ENCODE data around the gene GRM4. TPM values are rescaled to one million over a fixed set of nuclear protein-coding genes. Genes with fewer than 3 reads are reported as not detected.
A peak's percentile ranks its signal among the peaks of the same experiment; 100 is the strongest.

The GRM4 gene
- total RNA-seq, 1 donor from 2014 or later = 0.19 TPM

- no peak for DNase-seq (ENCODE audit: low read depth)
Measured at GRCh38 chr6:34157851-34158250, 12.0 kb upstream of the GRM4 start.

- no peak for DNase-seq (ENCODE audit: low read depth)
Measured at GRCh38 chr6:34157236-34157830, 11.4 kb upstream of the GRM4 start.

GRCh38 chr6:34155471-34156300 lies 9.8 kb upstream of the GRM4 start:
- no peak for DNase-seq (ENCODE audit: low read depth)

GRCh38 chr6:34154668-34155447 lies 9.0 kb upstream of the GRM4 start:
- DNase-seq (ENCODE audit: low read depth) = peak; percentile 39

- no peak for DNase-seq (ENCODE audit: low read depth)
Measured at GRCh38 chr6:34152806-34153520, 7.1 kb upstream of the GRM4 start.

- no peak for DNase-seq (ENCODE audit: low read depth)
Measured at GRCh38 chr6:34152042-34152524, 6.2 kb upstream of the GRM4 start.

- DNase-seq (ENCODE audit: low read depth) = no peak
Measured at GRCh38 chr6:34151321-34152041, 5.6 kb upstream of the GRM4 start.

GRCh38 chr6:34150766-34151165 lies 4.9 kb upstream of the GRM4 start:
- no peak for DNase-seq (ENCODE audit: low read depth)

- DNase-seq (ENCODE audit: low read depth) = no peak
Measured at GRCh38 chr6:34149831-34150400, 4.0 kb upstream of the GRM4 start.

GRCh38 chr6:34149452-34149810 lies 3.5 kb upstream of the GRM4 start:
- no peak for DNase-seq (ENCODE audit: low read depth)

GRCh38 chr6:34148631-34149451 lies 3.0 kb upstream of the GRM4 start:
- no peak for DNase-seq (ENCODE audit: low read depth)

- peak; percentile 84 for DNase-seq (ENCODE audit: low read depth)
Measured at GRCh38 chr6:34147906-34148630, 2.2 kb upstream of the GRM4 start.

- DNase-seq (ENCODE audit: low read depth) = peak; percentile 39
Measured at GRCh38 chr6:34146801-34147592, 1.1 kb upstream of the GRM4 start.

GRCh38 chr6:34145161-34146020 lies 496 bp downstream of the GRM4 start:
- peak; percentile 51 for DNase-seq (ENCODE audit: low read depth)

- no peak for DNase-seq (ENCODE audit: low read depth)
Measured at GRCh38 chr6:34144581-34145160, 1.2 kb downstream of the GRM4 start.

- DNase-seq (ENCODE audit: low read depth) = peak; percentile 39
Measured at GRCh38 chr6:34143884-34144580, 1.9 kb downstream of the GRM4 start.
